Measurements from ENCODE around the gene NEURL3.

The NEURL3 gene

GRCh38 chr2:96537734-96538486, 32.8 kb upstream of the NEURL3 start:
- TF ChIP-seq POLR2A (IDR thresholded peaks at IDR 0.05; ENCODE audit: low read depth, low read length) (no peak; the same call in 1 of the 2 replicates), TAF1 (IDR thresholded peaks at IDR 0.05; ENCODE audit: borderline replicate concordance, low read depth, low read length) (0 out of 2 replicates have a peak, but pooled peaks have one; percentile 21)
- no peak for FAIRE-seq
- DNase-seq (ENCODE audit: insufficient read length): no peak

- DNase-seq (ENCODE audit: insufficient read length) (peak; percentile 77), FAIRE-seq (peak; percentile 69)
- TF ChIP-seq TAF1 (IDR thresholded peaks at IDR 0.05; ENCODE audit: borderline replicate concordance, low read depth, low read length) (no peak), POLR2A (IDR thresholded peaks at IDR 0.05; ENCODE audit: low read depth, low read length) (peak; percentile 44), POLR2AphosphoS5 (IDR thresholded peaks at IDR 0.05; ENCODE audit: low read depth, low read length) (peak; percentile 62)
These were observed 32.0 kb upstream of the NEURL3 start for GRCh38 chr2:96537066-96537733.

GRCh38 chr2:96536445-96537065, 31.4 kb upstream of the NEURL3 start, which contains the start of gene ARID5A:
TSS of gene ARID5A (plus strand) at chr2:96536752. CDS start at chr2:96536827, 75 bp downstream.
- DNase-seq (ENCODE audit: insufficient read length) (peak; percentile 89), FAIRE-seq (peak; percentile 80)
- peak; percentile 81; the same call in 1 of the 2 replicates for TF ChIP-seq POLR2AphosphoS5 (IDR thresholded peaks at IDR 0.05; ENCODE audit: low read depth, low read length)
- TF ChIP-seq POLR2A (IDR thresholded peaks at IDR 0.05; ENCODE audit: low read depth, low read length): peak; percentile 93; the same call in 1 of the 2 replicates
- TF ChIP-seq TAF1 (IDR thresholded peaks at IDR 0.05; ENCODE audit: borderline replicate concordance, low read depth, low read length): peak; percentile 81

- FAIRE-seq (no peak), DNase-seq (ENCODE audit: insufficient read length) (no peak)
- TF ChIP-seq POLR2A (IDR thresholded peaks at IDR 0.05; ENCODE audit: low read depth, low read length): no peak
- no peak for TF ChIP-seq POLR2AphosphoS5 (IDR thresholded peaks at IDR 0.05; ENCODE audit: low read depth, low read length)
- no peak for TF ChIP-seq TAF1 (IDR thresholded peaks at IDR 0.05; ENCODE audit: borderline replicate concordance, low read depth, low read length)
These were observed 30.2 kb upstream of the NEURL3 start for GRCh38 chr2:96535331-96535730.

- no peak for TF ChIP-seq POLR2A (IDR thresholded peaks at IDR 0.05; ENCODE audit: low read depth, low read length)
- no peak for TF ChIP-seq POLR2AphosphoS5 (IDR thresholded peaks at IDR 0.05; ENCODE audit: low read depth, low read length)
- TF ChIP-seq TAF1 (IDR thresholded peaks at IDR 0.05; ENCODE audit: borderline replicate concordance, low read depth, low read length): no peak
- no peak for FAIRE-seq
- DNase-seq (ENCODE audit: insufficient read length): no peak
These were observed 29.6 kb upstream of the NEURL3 start for GRCh38 chr2:96534701-96535181.

- no peak for FAIRE-seq
- TF ChIP-seq POLR2AphosphoS5 (IDR thresholded peaks at IDR 0.05; ENCODE audit: low read depth, low read length) (no peak), POLR2A (IDR thresholded peaks at IDR 0.05; ENCODE audit: low read depth, low read length) (no peak), TAF1 (IDR thresholded peaks at IDR 0.05; ENCODE audit: borderline replicate concordance, low read depth, low read length) (no peak)
These were observed 29.0 kb upstream of the NEURL3 start for GRCh38 chr2:96534141-96534540.

GRCh38 chr2:96533292-96534073, 28.3 kb upstream of the NEURL3 start:
- TF ChIP-seq POLR2A (IDR thresholded peaks at IDR 0.05; ENCODE audit: low read depth, low read length): no peak
- TF ChIP-seq POLR2AphosphoS5 (IDR thresholded peaks at IDR 0.05; ENCODE audit: low read depth, low read length): no peak
- TF ChIP-seq TAF1 (IDR thresholded peaks at IDR 0.05; ENCODE audit: borderline replicate concordance, low read depth, low read length): no peak
- no peak for FAIRE-seq
- DNase-seq (ENCODE audit: insufficient read length): no peak

More at GRCh38 chr2:96534141-96534540, 29.0 kb upstream of the NEURL3 start:
- DNase-seq (ENCODE audit: insufficient read length): no peak

- TF ChIP-seq POLR2AphosphoS5 (IDR thresholded peaks at IDR 0.05; ENCODE audit: low read depth, low read length): no peak
- no peak for TF ChIP-seq POLR2A (IDR thresholded peaks at IDR 0.05; ENCODE audit: low read depth, low read length)
- no peak for TF ChIP-seq TAF1 (IDR thresholded peaks at IDR 0.05; ENCODE audit: borderline replicate concordance, low read depth, low read length)
- peak; percentile 72 for FAIRE-seq
- DNase-seq (ENCODE audit: insufficient read length): no peak
These were observed 27.6 kb upstream of the NEURL3 start for GRCh38 chr2:96532641-96533291.

GRCh38 chr2:96531872-96532505, 26.8 kb upstream of the NEURL3 start:
- FAIRE-seq: peak; percentile 33
- TF ChIP-seq POLR2A (IDR thresholded peaks at IDR 0.05; ENCODE audit: low read depth, low read length) (no peak), POLR2AphosphoS5 (IDR thresholded peaks at IDR 0.05; ENCODE audit: low read depth, low read length) (no peak), TAF1 (IDR thresholded peaks at IDR 0.05; ENCODE audit: borderline replicate concordance, low read depth, low read length) (no peak)
- peak; percentile 57 for DNase-seq (ENCODE audit: insufficient read length)

GRCh38 chr2:96531366-96531765, 26.2 kb upstream of the NEURL3 start:
- FAIRE-seq (no peak), DNase-seq (ENCODE audit: insufficient read length) (no peak)
- TF ChIP-seq POLR2AphosphoS5 (IDR thresholded peaks at IDR 0.05; ENCODE audit: low read depth, low read length): no peak
- no peak for TF ChIP-seq POLR2A (IDR thresholded peaks at IDR 0.05; ENCODE audit: low read depth, low read length)
- no peak for TF ChIP-seq TAF1 (IDR thresholded peaks at IDR 0.05; ENCODE audit: borderline replicate concordance, low read depth, low read length)

All from GM12892 (cell line).